Measurements from ENCODE around the gene DCLRE1B.
"Not testable (repeated sequence)": the region's sequence is repeated elsewhere in the genome, so short reads cannot be mapped to it uniquely, and the experiment has no call there.

DCLRE1B gene

GRCh38 chr1:113948151-113948550, 43.0 kb downstream of the DCLRE1B start:
- DNase-seq (ENCODE audit: low read depth), result not testable (repeated sequence)

GRCh38 chr1:113949007-113949406, 43.9 kb downstream of the DCLRE1B start:
- no peak for DNase-seq (ENCODE audit: low read depth)

DNA sequence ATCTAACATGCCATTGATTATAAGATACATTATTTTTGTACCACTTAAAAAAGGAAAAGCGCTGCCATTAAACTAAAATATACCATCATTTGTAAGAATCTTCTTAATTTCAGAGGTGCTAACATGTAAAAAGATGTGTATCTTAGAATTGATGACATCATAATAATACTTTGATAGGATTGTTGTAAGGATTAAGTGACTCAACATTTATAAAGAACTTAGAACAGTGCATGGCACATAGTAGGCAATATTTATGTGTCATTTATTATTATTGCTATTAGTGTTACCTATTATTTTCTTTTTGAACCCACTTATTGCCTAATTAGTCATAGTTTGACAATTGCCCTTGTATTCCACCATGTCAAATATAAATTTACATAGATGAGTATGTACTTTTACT, 45.8 kb downstream of the DCLRE1B start:
- no peak for DNase-seq (ENCODE audit: low read depth)

DNA sequence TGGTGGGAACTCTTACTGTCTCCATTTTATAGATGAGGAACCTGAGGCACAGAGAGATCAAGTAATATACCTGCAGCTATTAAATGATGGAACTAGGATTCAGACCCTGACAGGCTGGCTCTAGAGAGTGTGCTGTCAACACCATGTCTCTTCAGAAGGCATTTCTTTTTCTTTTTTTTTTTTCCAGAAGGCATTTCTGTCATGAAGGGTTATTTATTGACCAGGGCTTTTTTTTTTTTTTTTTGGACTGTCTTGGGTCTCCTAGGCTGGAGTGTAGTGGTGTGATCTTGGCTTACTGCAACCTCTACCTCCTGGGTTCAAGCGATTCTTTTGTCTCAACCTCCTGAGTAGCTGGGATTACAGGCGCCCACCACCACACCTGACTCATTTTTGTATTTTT, 46.6 kb downstream of the DCLRE1B start:
- no peak for DNase-seq (ENCODE audit: low read depth)

DNA sequence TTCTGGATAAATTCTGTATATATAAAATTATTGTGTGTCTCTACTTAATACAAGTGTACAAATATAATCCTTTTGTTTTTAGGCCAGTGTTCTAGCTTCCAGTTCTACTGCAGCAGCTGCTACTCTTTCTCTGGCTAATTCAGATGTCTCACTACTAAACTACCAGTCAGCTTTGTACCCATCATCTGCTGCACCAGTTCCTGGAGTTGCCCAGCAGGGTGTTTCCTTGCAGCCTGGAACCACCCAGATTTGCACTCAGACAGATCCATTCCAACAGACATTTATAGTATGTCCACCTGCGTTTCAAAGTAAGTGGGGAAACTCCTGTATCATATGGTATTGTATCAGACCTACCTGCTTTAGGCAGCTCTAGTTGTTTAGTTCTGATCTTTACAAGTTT, 52.9 kb downstream of the DCLRE1B start:
- DNase-seq (ENCODE audit: low read depth), result no peak

GRCh38 chr1:113958691-113959090, 53.6 kb downstream of the DCLRE1B start:
- no peak for DNase-seq (ENCODE audit: low read depth)

GRCh38 chr1:113963281-113963906, 58.3 kb downstream of the DCLRE1B start:
- no peak for DNase-seq (ENCODE audit: low read depth)

All from activated T-cell treated with anti-CD3 and anti-CD28 coated beads for 48 hours (primary cell).